Activated T-cell treated with anti-CD3 and anti-CD28 coated beads, Interleukin-2, amount 50 U/mL, for 24 hours (primary cell): ENCODE data around the gene WFDC11.
A peak's percentile ranks its signal among the peaks of the same experiment; 100 is the strongest.
"Not testable (repeated sequence)": the region's sequence is repeated elsewhere in the genome, so short reads cannot be mapped to it uniquely, and the experiment has no call there.

Experiments
- DNase-seq: peaks from one replicate; pipeline ENCODE4 v3.0.0-alpha.2; 2020
- H3K27ac Mint-ChIP-seq: 2 replicates; pipeline ENCODE4 v1.8.0; 2020; ENCODE audit warnings: mild to moderate bottlenecking, mixed read lengths
- H3K27me3 Mint-ChIP-seq: 2 replicates; pipeline ENCODE4 v1.8.0; 2020; ENCODE audit warnings: mixed read lengths
- H3K36me3 Mint-ChIP-seq: 2 replicates; pipeline ENCODE4 v1.8.0; 2020; ENCODE audit warnings: low read depth, mixed read lengths
- H3K4me1 Mint-ChIP-seq: 2 replicates; pipeline ENCODE4 v1.8.0; 2020; ENCODE audit warnings: low read depth, mixed read lengths
- H3K4me3 Mint-ChIP-seq: 2 replicates; pipeline ENCODE4 v1.8.0; 2020; ENCODE audit warnings: mild to moderate bottlenecking, moderate library complexity, mixed read lengths
- H3K9me3 Mint-ChIP-seq: 2 replicates; pipeline ENCODE4 v1.8.0; 2020; ENCODE audit warnings: mixed read lengths

WFDC11 gene

GRCh38 chr20:45645869-45646268 lies 24.2 kb downstream of the WFDC11 start:
- not testable (repeated sequence) for H3K4me1 Mint-ChIP-seq, H3K27me3 Mint-ChIP-seq, H3K4me3 Mint-ChIP-seq, H3K27ac Mint-ChIP-seq, H3K9me3 Mint-ChIP-seq, DNase-seq, H3K36me3 Mint-ChIP-seq

GRCh38 chr20:45641076-45641475 lies 29.0 kb downstream of the WFDC11 start:
- H3K4me3 Mint-ChIP-seq, H3K4me1 Mint-ChIP-seq, H3K27ac Mint-ChIP-seq, H3K9me3 Mint-ChIP-seq, DNase-seq, H3K36me3 Mint-ChIP-seq: not testable (repeated sequence)
- H3K27me3 Mint-ChIP-seq: peaks cover 25% of the 10 kb centered on the region

- Mint-ChIP-seq H3K4me3 (no peak overlapping the region), H3K27ac (no peak overlapping the region), H3K36me3 (no peaks in the 10 kb centered on the region), H3K27me3 (peaks cover 29% of the 10 kb centered on the region), H3K4me1 (no peaks in the 10 kb centered on the region), H3K9me3 (no peaks in the 10 kb centered on the region)
- DNase-seq: no peak
Observed at GRCh38 chr20:45639687-45640086, 30.4 kb downstream of the WFDC11 start.

- H3K4me3 Mint-ChIP-seq: no peak overlapping the region
- no peak overlapping the region for H3K27ac Mint-ChIP-seq
- no peaks in the 10 kb centered on the region for H3K36me3 Mint-ChIP-seq
Observed at GRCh38 chr20:45636513-45636912, 33.5 kb downstream of the WFDC11 start.

GRCh38 chr20:45631184-45631583 lies 38.9 kb downstream of the WFDC11 start, which contains the start of gene WFDC9:
Gene WFDC9 (minus strand): TSS chr20:45631284. CDS start chr20:45610181, 21,103 bp downstream.
- DNase-seq: no peak
- H3K36me3 Mint-ChIP-seq: no peaks in the 10 kb centered on the region
- H3K9me3 Mint-ChIP-seq: no peaks in the 10 kb centered on the region
- H3K27me3 Mint-ChIP-seq: peaks cover 66% of the 10 kb centered on the region
- no peak within 1 kb of the TSS for H3K27ac Mint-ChIP-seq
- H3K4me3 Mint-ChIP-seq: no peak within 1 kb of the TSS
- peaks cover 5% of the 10 kb centered on the region for H3K4me1 Mint-ChIP-seq

More at GRCh38 chr20:45636513-45636912, 33.5 kb downstream of the WFDC11 start:
- Mint-ChIP-seq H3K4me1 (no peaks in the 10 kb centered on the region), H3K27me3 (peaks cover 48% of the 10 kb centered on the region), H3K9me3 (no peaks in the 10 kb centered on the region)
- no peak for DNase-seq

- Mint-ChIP-seq H3K27ac (no peak overlapping the region), H3K36me3 (no peaks in the 10 kb centered on the region), H3K27me3 (peaks cover 67% of the 10 kb centered on the region), H3K4me3 (no peak overlapping the region), H3K4me1 (peaks cover 5% of the 10 kb centered on the region), H3K9me3 (no peaks in the 10 kb centered on the region)
- no peak for DNase-seq
Observed at GRCh38 chr20:45630371-45630770, 39.7 kb downstream of the WFDC11 start.

- peaks cover 5% of the 10 kb centered on the region for H3K4me1 Mint-ChIP-seq
Observed at GRCh38 chr20:45629496-45630100, 40.4 kb downstream of the WFDC11 start, which contains the start of gene WFDC10A. Gene WFDC10A (plus strand): TSS chr20:45629739. CDS start chr20:45629814, 75 bp downstream.

GRCh38 chr20:45626540-45626939 lies 43.5 kb downstream of the WFDC11 start:
- no peaks in the 10 kb centered on the region for H3K9me3 Mint-ChIP-seq
- H3K4me1 Mint-ChIP-seq: peaks cover 5% of the 10 kb centered on the region
- peaks cover 64% of the 10 kb centered on the region for H3K27me3 Mint-ChIP-seq
- H3K27ac Mint-ChIP-seq: no peak overlapping the region
- DNase-seq: no peak
- H3K36me3 Mint-ChIP-seq: no peaks in the 10 kb centered on the region
- no peak overlapping the region for H3K4me3 Mint-ChIP-seq

More at GRCh38 chr20:45629496-45630100, 40.4 kb downstream of the WFDC11 start, which contains the start of gene WFDC10A:
- no peak within 1 kb of the TSS for H3K4me3 Mint-ChIP-seq
- no peak within 1 kb of the TSS for H3K27ac Mint-ChIP-seq
- H3K9me3 Mint-ChIP-seq: no peaks in the 10 kb centered on the region
- H3K36me3 Mint-ChIP-seq: no peaks in the 10 kb centered on the region
- peak; percentile 35 for DNase-seq
- peaks cover 72% of the 10 kb centered on the region for H3K27me3 Mint-ChIP-seq

GRCh38 chr20:45621593-45621992 lies 48.4 kb downstream of the WFDC11 start:
- no peak for DNase-seq
- peaks cover 26% of the 10 kb centered on the region for H3K27me3 Mint-ChIP-seq
- no peaks in the 10 kb centered on the region for H3K9me3 Mint-ChIP-seq
- no peak overlapping the region for H3K4me3 Mint-ChIP-seq
- H3K36me3 Mint-ChIP-seq: no peaks in the 10 kb centered on the region
- no peak overlapping the region for H3K27ac Mint-ChIP-seq
- no peaks in the 10 kb centered on the region for H3K4me1 Mint-ChIP-seq

- Mint-ChIP-seq H3K36me3 (no peaks in the 10 kb centered on the region), H3K4me3 (no peak overlapping the region), H3K27ac (no peak overlapping the region), H3K9me3 (no peaks in the 10 kb centered on the region), H3K4me1 (no peaks in the 10 kb centered on the region), H3K27me3 (peaks cover 17% of the 10 kb centered on the region)
- DNase-seq: no peak
Observed at GRCh38 chr20:45617591-45617990, 52.4 kb downstream of the WFDC11 start.

GRCh38 chr20:45612314-45612713 lies 57.7 kb downstream of the WFDC11 start:
- peaks cover 39% of the 10 kb centered on the region for H3K27me3 Mint-ChIP-seq
- peaks cover 4% of the 10 kb centered on the region for H3K9me3 Mint-ChIP-seq
- DNase-seq: no peak
- H3K36me3 Mint-ChIP-seq: no peaks in the 10 kb centered on the region
- no peak overlapping the region for H3K27ac Mint-ChIP-seq
- H3K4me3 Mint-ChIP-seq: no peak overlapping the region
- peaks cover 21% of the 10 kb centered on the region for H3K4me1 Mint-ChIP-seq

- peak; percentile 39 for DNase-seq
- Mint-ChIP-seq H3K4me1 (peaks cover 23% of the 10 kb centered on the region), H3K9me3 (peaks cover 10% of the 10 kb centered on the region), H3K36me3 (no peaks in the 10 kb centered on the region), H3K27ac (peak overlapping the region; percentile 45), H3K27me3 (peaks cover 43% of the 10 kb centered on the region), H3K4me3 (no peak overlapping the region)
Observed at GRCh38 chr20:45611054-45611453, 59.0 kb downstream of the WFDC11 start.

GRCh38 chr20:45607810-45608209 lies 62.2 kb downstream of the WFDC11 start:
- H3K4me3 Mint-ChIP-seq: no peak overlapping the region
- H3K4me1 Mint-ChIP-seq: peaks cover 25% of the 10 kb centered on the region
- no peak overlapping the region for H3K27ac Mint-ChIP-seq
- peaks cover 22% of the 10 kb centered on the region for H3K9me3 Mint-ChIP-seq
- no peak for DNase-seq
- H3K27me3 Mint-ChIP-seq: peaks cover 39% of the 10 kb centered on the region
- H3K36me3 Mint-ChIP-seq: no peaks in the 10 kb centered on the region
